SIG-M5 treated with dmso at 0.1 percent for 504 hours (cell line): ENCODE results near the gene CCR3.

Experiments used
- DNase-seq: peaks from one replicate; lab custom pipeline; 2025; ENCODE audit not compliant: unreplicated experiment; lab: John Stamatoyannopoulos, UW

The CCR3 gene

DNA sequence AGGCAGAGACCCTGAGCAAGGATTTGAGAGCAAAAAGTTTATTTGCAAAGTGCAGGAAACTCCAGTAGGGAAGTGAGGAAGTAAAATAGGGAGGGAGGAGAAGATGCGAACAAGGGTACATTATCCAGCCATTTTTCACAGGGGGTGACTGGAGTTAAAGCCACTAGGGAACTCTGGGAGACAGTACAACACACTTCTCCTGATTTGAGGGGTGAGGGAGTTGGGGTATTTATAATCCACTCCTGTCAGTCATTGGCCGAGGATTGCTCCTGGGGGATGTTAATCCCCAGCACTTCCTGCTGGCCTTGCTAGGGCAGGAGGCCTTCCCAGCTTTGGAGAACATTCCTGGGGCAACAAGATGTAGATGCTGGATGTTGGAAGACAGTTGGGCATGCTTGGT, 28.2 kb downstream of the CCR3 start:
- no peak for DNase-seq

GRCh38 chr3:46271209-46271745, 29.0 kb downstream of the CCR3 start:
- no peak for DNase-seq

DNA sequence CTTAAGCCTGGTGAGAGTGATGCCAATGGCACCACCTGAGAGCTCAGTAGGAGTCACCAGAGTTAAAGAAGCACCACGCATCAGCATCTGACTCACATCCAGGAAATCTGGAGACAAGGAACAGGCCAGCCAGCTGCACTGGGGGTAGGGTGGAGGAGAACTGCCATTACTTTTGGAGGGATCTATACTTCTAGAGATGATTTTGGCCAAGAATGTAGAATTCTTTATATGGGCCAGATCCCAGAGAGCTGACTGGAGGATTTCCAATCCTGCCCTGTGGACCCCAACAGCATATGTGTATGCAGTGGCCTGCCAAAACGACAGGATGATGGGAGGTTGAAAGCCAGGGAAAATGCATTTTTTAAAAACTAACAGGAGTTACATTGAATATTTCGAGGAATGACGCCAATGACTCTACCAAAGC, 29.8 kb downstream of the CCR3 start:
- DNase-seq: no peak

DNA sequence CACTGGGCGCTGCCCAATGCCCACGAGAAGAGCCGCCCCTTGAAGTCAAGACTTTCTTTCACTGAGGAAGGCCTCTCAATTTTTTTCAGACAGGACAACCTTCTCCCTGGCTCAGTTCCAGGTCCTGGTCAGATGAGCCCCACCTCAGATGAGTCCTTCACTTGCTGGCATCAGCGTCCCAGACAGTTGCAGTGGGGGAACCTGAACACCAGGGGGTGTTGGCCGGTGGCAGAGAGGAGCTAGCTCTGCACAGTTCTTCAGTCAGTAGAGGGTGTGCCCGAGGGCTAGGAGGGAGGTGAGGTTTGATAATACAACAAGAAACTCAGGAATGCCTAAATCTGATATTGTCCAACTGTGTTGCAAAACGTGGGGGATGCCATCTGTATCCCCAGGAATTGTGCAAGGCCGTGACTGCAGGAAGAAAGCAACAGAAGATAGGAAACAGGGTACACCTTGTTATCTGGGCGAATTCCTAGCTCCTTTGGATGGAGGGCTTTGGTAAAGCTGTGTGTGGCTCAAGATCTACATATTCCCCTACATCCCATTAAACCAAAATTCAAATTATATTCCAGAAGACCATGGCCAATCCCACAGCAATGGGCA, 34.3 kb downstream of the CCR3 start:
- DNase-seq: peak; percentile 75

- no peak for DNase-seq
Measured at GRCh38 chr3:46277476-46277875, 35.2 kb downstream of the CCR3 start.

GRCh38 chr3:46278816-46279672, 36.8 kb downstream of the CCR3 start:
- DNase-seq: no peak

DNA sequence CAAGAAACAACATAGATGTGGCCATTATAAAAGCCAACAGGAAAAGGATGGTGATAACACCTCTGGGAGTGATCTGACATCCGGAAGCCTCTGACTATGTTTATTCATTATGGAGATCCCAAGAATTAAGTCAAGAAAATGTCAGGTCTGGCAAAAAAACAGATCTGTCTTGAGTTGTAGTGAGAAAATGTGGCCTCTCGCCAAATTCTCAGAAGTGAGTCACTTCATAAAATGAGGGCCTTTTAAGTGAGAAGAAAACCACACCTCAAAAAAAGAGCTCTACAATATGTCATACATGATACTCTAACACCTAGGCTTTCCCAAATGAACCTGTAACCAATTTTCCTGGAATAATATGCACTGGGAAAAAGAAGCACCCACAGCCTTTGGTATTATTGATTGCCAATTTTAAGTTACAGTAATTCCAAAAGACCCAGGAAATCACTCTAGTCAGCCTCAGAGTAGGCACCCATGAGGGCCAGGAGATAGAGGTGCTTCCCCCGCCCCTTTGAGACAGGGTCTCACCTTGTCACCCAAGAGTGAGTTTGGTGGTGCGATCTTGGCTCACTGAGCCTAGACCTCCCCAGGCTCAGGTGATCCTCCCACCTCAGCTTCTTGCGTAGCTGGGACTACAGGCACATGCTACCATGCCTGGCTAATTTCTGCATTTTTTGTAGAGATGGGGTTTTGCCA, 38.0 kb downstream of the CCR3 start:
- no peak for DNase-seq

- no peak for DNase-seq
Measured at GRCh38 chr3:46281551-46281950, 39.3 kb downstream of the CCR3 start.

DNA sequence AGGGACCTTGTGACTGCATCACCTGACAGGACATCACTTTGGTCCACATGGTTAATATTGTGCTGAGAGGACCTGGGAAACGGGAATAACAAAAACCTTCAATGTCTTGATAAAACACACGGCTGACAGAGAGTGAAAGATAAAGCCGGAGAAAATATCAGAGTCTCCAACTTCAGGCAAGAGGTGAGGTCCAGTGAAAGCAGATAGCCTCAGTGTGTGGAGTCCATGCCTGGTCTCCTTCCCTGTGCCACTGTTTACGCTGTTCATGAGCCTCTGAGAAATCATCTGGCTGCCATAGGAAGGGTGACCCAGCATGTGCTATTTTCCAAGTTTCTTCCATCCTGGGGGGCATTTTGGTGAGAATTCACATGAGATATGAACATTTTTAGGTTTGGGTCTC, 39.8 kb downstream of the CCR3 start:
- no peak for DNase-seq

- DNase-seq: peak; percentile 14
Measured at GRCh38 chr3:46282696-46283095, 40.4 kb downstream of the CCR3 start.

DNA sequence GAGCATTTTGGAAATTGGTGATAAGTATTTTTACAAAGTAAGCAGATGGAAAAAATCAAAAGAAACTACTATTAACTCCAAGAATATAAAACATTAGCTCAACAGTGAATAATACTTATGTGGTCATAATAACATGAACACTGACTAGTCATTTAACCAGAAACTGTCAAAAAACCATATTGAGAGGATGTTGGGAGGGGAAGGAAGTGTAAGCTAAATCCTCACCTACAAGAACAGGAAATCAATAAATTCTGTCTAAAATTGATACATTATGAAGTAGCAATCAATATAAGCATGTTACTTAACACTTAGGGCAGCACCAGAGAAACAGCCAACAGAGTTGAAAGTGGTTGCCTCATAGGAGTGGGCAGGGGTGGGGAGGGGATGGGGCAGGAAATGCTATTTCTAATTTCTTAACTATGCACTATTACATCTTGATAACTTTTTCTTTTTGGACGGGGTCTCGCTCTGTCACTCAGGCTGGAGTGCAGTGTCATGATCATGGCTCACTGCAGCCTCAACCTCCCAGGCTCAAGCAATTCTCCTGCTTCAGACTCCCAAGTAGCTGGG, 41.7 kb downstream of the CCR3 start:
- DNase-seq: peak; percentile 16

DNA sequence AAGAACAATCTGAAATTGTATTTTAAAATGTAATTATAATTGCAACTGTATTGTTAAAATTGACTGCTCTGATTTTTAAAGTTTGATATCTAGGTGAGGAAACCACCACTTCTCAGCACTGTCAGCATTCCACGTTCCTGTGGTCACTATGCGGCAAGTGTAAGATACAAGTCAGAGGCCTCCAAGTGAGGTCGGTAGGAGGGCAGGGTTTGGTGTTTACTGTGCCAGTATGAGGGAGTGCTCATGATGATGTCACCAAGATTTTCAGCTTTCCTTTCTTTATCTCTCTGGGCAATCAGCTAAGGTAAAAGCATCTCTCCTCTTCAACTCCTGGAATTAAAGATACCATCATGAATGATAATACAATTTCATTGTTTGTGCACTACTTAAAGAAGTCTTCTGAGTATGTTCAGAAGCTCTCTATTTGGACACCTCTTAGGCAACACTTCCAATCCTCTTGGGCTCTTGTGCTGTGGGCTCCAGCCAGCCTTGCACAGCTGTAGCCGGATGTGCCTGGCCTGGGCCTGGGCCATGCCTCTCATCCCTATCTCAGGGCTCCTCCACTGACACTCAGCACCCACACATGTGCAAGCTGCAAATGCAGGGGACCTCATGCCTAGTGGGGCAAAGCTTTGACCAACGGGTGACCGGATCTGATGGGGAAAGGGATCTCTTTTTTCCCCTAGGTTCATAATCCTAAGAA, 42.9 kb downstream of the CCR3 start:
- no peak for DNase-seq

DNA sequence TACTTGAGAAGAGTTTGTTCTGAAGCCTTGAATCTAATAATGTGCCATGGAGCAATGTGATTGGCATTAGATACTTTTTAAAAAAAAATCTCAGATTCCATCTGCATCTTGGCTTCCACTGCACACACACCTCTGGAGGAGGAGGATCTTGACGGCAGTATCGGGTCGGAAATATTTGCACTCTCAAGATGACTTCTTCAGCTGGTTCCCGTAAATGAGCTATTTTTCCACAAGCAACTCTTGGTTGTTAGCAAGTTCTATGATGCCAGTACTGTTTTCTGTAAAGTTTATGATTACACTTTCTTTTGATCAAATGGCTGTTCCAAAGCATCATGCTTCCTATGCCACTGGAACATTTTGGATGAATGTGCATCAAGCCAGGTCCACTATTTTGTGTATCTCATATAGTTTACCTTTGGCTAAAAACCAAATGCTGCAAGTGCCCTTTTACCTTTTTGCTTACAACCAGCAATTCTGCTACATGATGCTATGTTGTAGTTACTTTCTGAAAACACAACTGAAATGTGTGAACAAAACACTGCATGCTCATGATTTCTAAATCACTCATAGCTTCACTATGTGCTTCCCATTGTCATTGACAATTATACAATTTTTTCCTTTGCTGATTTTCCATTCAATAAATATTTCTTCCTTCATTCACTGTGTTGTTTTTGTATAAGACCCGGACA, 43.8 kb downstream of the CCR3 start:
- no peak for DNase-seq

- DNase-seq: no peak
Measured at GRCh38 chr3:46286947-46287565, 44.8 kb downstream of the CCR3 start.

GRCh38 chr3:46289551-46289950, 47.3 kb downstream of the CCR3 start:
- no peak for DNase-seq

DNA sequence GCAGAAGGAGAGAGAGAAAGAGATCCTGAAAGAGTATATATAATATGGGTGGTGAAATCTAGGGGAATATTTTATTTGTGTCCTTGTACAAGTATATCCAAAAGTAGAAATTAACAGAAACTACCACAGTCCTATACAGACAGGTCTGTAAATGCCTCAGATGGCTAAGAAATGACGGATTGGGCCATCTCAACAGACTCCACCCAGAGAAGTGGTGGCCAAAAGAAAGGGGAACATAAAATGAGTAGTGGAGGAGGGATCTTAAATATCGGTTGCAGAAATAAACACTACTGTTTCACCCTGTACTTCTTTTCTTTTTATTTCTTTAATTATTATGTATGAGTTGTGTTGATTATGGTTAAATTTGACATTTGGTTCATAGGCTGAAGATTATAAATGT, 47.7 kb downstream of the CCR3 start:
- peak; percentile 72 for DNase-seq

GRCh38 chr3:46291046-46291445, 48.8 kb downstream of the CCR3 start:
- DNase-seq: no peak

DNA sequence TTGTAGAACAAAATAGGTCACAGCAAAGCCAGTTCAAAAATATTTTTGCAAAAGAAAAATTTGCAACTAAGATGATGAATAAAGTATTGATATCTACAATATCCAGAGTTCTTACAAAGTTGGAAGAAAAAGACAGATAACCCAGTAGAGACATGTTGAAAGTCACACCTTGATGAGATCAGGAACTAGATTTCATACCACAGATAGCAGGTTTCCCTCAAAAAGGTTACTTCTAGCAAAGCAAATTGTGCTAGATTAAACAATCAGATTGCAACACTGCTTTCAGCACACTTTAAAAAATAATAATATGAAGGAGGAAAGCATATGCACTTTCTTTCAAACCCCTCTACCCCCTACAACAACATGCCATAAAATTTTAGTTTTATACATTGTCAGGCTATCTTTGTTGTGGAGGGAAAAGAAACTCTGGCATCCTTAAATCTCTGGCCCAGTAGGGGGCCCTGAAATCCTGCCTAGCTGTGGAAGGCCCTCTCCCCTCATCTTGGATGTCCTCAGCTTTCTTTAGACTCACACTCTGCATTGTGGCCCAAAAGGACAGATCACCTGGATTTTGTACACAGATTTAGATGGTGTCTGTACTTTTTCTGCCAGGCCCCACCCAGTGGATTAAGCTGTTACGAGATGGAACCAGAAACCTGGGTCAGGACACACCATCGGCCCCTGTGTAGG, 50.9 kb downstream of the CCR3 start:
- DNase-seq: peak; percentile 34
